IMR-90 (cell line): ENCODE results near the gene FOXO6. TPM values are rescaled to one million over a fixed set of nuclear protein-coding genes. Genes with fewer than 3 reads are reported as not detected.

Experiments used
- ATAC-seq: fragments of 200-7000 bp; cut with Tn5 transposase; 2 replicates; pipeline ENCODE4 v1.9.1; 2020; ENCODE audit warnings: low read depth, mild to moderate bottlenecking, moderate library complexity
- BruUV-seq: library from RNA; stranded (reverse); fragments of 400-500 nt; replicated peaks from 2 replicates; lab custom pipeline; 2021; lab: Mats Ljungman, UMichigan
- CTCF ChIA-PET: fragments of 300-600 bp; formaldehyde crosslinking; extraction: SDS; loops from one replicate; lab custom pipeline; 2021; ENCODE audit warnings: antibody characterized with exemption; lab: Yijun Ruan, JAX
- POLR2A ChIA-PET: fragments of 300-600 bp; sonication (Branson Sonifier 250); formaldehyde crosslinking; loops from one replicate; lab custom pipeline; 2022; ENCODE audit warnings: antibody characterized with exemption; ENCODE audit not compliant: unreplicated experiment; lab: Charles Lee
- DNase-seq: peaks from one replicate; pipeline ENCODE4 v3.0.0; 2013
- H2AFZ ChIP-seq: replicated peaks from 2 replicates; pipeline ENCODE3; 2013; ENCODE audit warnings: low read length, mild to moderate bottlenecking; ENCODE audit not compliant: poor library complexity
- H2AK5ac ChIP-seq: 2 replicates; pipeline ENCODE4 v1.6.1; 2013; ENCODE audit warnings: low read depth, low read length, inconsistent platforms
- H2AK9ac ChIP-seq: replicated peaks from 2 replicates; pipeline ENCODE3; 2013; ENCODE audit warnings: mild to moderate bottlenecking, low read depth, low read length, moderate library complexity; ENCODE audit not compliant: poor library complexity
- H2BK120ac ChIP-seq: 2 replicates; pipeline ENCODE4 v1.6.1; 2013; ENCODE audit warnings: low read depth, low read length, inconsistent platforms
- H2BK15ac ChIP-seq: 3 replicates; pipeline ENCODE4 v1.6.1; 2013; ENCODE audit warnings: low read depth, low read length, inconsistent platforms
- H2BK20ac ChIP-seq: 2 replicates; pipeline ENCODE4 v1.6.1; 2013; ENCODE audit warnings: low read depth, mild to moderate bottlenecking, inconsistent platforms, low read length, moderate library complexity
- H2BK5ac ChIP-seq: 2 replicates; pipeline ENCODE4 v1.6.1; 2013; ENCODE audit warnings: mild to moderate bottlenecking, low read depth, low read length, inconsistent platforms; ENCODE audit not compliant: poor library complexity, severe bottlenecking
- H3K14ac ChIP-seq: replicated peaks from 2 replicates; pipeline ENCODE4 v1.6.1; 2013; ENCODE audit warnings: low read depth, low read length, inconsistent platforms
- H3K18ac ChIP-seq: 2 replicates; pipeline ENCODE4 v1.6.1; 2013; ENCODE audit warnings: low read depth, low read length, control low read depth
- H3K23ac ChIP-seq: 2 replicates; pipeline ENCODE4 v1.6.1; 2013; ENCODE audit warnings: low read depth, low read length, inconsistent platforms
- H3K27ac ChIP-seq: 2 replicates; pipeline ENCODE4 v1.5.1; 2013; ENCODE audit warnings: mild to moderate bottlenecking, control low read depth, low read length; ENCODE audit not compliant: insufficient read depth
- H3K27me3 ChIP-seq: 2 replicates; pipeline ENCODE4 v1.6.1; 2013; ENCODE audit warnings: low read length; ENCODE audit not compliant: control insufficient read depth, insufficient read depth
- H3K36me3 ChIP-seq: 2 replicates; pipeline ENCODE4 v1.6.1; 2013; ENCODE audit warnings: low read length, mixed read lengths; ENCODE audit not compliant: control insufficient read depth, insufficient read depth
- H3K4ac ChIP-seq: 2 replicates; pipeline ENCODE4 v1.6.1; 2013; ENCODE audit warnings: low read depth, low read length, inconsistent platforms
- H3K4me1 ChIP-seq: 2 replicates; pipeline ENCODE4 v1.6.1; 2013; ENCODE audit warnings: low read length, mixed read lengths; ENCODE audit not compliant: control insufficient read depth, insufficient read depth
- H3K4me2 ChIP-seq: 2 replicates; pipeline ENCODE4 v1.6.1; 2013; ENCODE audit warnings: low read depth, mild to moderate bottlenecking, control low read depth, low read length, moderate library complexity
- H3K4me3 ChIP-seq: 2 replicates; pipeline ENCODE4 v1.5.1; 2013; ENCODE audit warnings: low read depth, mild to moderate bottlenecking, control low read depth, low read length, moderate library complexity; ENCODE audit not compliant: insufficient read depth
- H3K56ac ChIP-seq: 2 replicates; pipeline ENCODE4 v1.6.1; 2013; ENCODE audit warnings: low read length, inconsistent platforms; ENCODE audit not compliant: insufficient read depth; ENCODE audit errors: extremely low read depth
- H3K79me1 ChIP-seq, 2 experiments: 2 replicates each; pipeline ENCODE4 v1.6.1; 2013; ENCODE audit warnings: low read length in 2 of 2, inconsistent platforms in 1 of 2, low read depth in 1 of 2
- H3K9ac ChIP-seq: 2 replicates; pipeline ENCODE4 v1.6.1; 2013; ENCODE audit warnings: low read depth, low read length, control low read depth
- H3K9me1 ChIP-seq: 2 replicates; pipeline ENCODE4 v1.6.1; 2013; ENCODE audit warnings: low read length, inconsistent platforms; ENCODE audit not compliant: insufficient read depth
- H3K9me3 ChIP-seq: 2 replicates; pipeline ENCODE4 v1.6.1; 2013; ENCODE audit warnings: low read length; ENCODE audit not compliant: control insufficient read depth, insufficient read depth
- H4K20me1 ChIP-seq: 2 replicates; pipeline ENCODE4 v1.6.1; 2013; ENCODE audit warnings: low read length, inconsistent platforms; ENCODE audit not compliant: insufficient read depth
- H4K5ac ChIP-seq: 2 replicates; pipeline ENCODE4 v1.6.1; 2013; ENCODE audit warnings: mild to moderate bottlenecking, low read depth, low read length, control low read depth
- H4K8ac ChIP-seq, 2 experiments: 2 replicates each; pipeline ENCODE4 v1.6.1; 2013; ENCODE audit warnings: low read depth in 2 of 2, low read length in 2 of 2, control low read depth in 1 of 2, inconsistent platforms in 1 of 2
- H4K91ac ChIP-seq: 2 replicates; pipeline ENCODE4 v1.6.1; 2013; ENCODE audit warnings: low read depth, low read length, inconsistent platforms; ENCODE audit not compliant: insufficient read depth
- BHLHE40 ChIP-seq: fragments of 150-350 bp; IDR thresholded peaks from 2 replicates; pipeline ENCODE4 v1.6.1; 2016; ENCODE audit warnings: mild to moderate bottlenecking, low read depth, low read length
- SMC3 ChIP-seq: fragments of 150-350 bp; IDR thresholded peaks from 2 replicates; pipeline ENCODE4 v1.6.1; 2016; ENCODE audit warnings: low read depth, mild to moderate bottlenecking, antibody characterized with exemption, low read length, moderate library complexity
- WGBS, 2 experiments: methylation state at CpG; one replicate each; pipeline versions ENCODE4 v1.1.5 to v1.1.7; 2013; ENCODE audit warnings: missing lambda C conversion rate in 2 of 2; ENCODE audit not compliant: insufficient read length in 1 of 2; ENCODE audit errors: extremely low coverage in 2 of 2; 5-methylcytosine and 5-hydroxymethylcytosine counted together
- dilution Hi-C: fragments of 300-500 bp; cut with HindIII; formaldehyde crosslinking; loops from one replicate; pipeline ENCODE4 v1.14.3; 2018; ENCODE audit warnings: low sequenced_read_pairs; ENCODE audit not compliant: unreplicated experiment
- in situ Hi-C: fragments of 300-500 bp; cut with MboI; formaldehyde crosslinking; loops from 3 replicates; pipeline ENCODE4 v1.14.3; 2019; ENCODE audit warnings: low sequenced_read_pairs, inconsistent platforms, mixed read lengths
- intact Hi-C: fragments of 100-400 bp; cut with micrococcal nuclease; formaldehyde crosslinking; loops from 2 replicates; pipeline ENCODE4 v1.10.0; 2022
- polyA plus RNA-seq, 3 experiments: library from polyadenylated mRNA; depleted of rRNA; stranded (reverse); fragments of >200 nt; gene quantifications; 2 replicates each; pipeline ENCODE4 v1.2.3, GENCODE V29; 2012; ENCODE audit warnings: low replicate concordance in 1 of 3
- total RNA-seq: library from RNA; depleted of rRNA; stranded (reverse); fragments of >200 nt; gene quantifications from 2 replicates; pipeline ENCODE4 v1.2.3, GENCODE V29; 2012
- TF ChIP-seq, protein P1 (sequence below): fragments of 150-350 bp; IDR thresholded peaks from 2 replicates; pipeline ENCODE4 v1.6.1; 2017; ENCODE audit warnings: mild to moderate bottlenecking, antibody characterized with exemption, low read length, low read depth

The FOXO6 gene
- total and polyA plus RNA-seq, 2 of the 4 experiments (the other 2 are of a cell fraction) = not detected

GRCh38 chr1:41368801-41369200 lies 7.6 kb downstream of the FOXO6 start:
- POLR2A ChIA-PET = no interaction called here
- H3K9ac ChIP-seq = no peak overlapping the region
- no peak overlapping the region for H3K4me2 ChIP-seq
- no peak overlapping the region for H2BK20ac ChIP-seq
- no peak overlapping the region for H2BK5ac ChIP-seq
- no peaks in the 10 kb centered on the region; the same call in 1 of the 2 replicates for H3K4me1 ChIP-seq
- ATAC-seq (no peak), DNase-seq (no peak)
- H3K9me1 ChIP-seq = no peaks in the 10 kb centered on the region
- H3K4ac ChIP-seq = no peak overlapping the region
- no peaks in the 10 kb centered on the region for H3K36me3 ChIP-seq
- H2BK120ac ChIP-seq = no peak overlapping the region
- H2AK9ac ChIP-seq = no peak overlapping the region
- in situ Hi-C loops = no loop called here
- H3K23ac ChIP-seq = no peak overlapping the region
- no peak overlapping the region for H3K4me3 ChIP-seq
- H3K18ac ChIP-seq = no peak overlapping the region
- H4K8ac ChIP-seq = no peak overlapping the region
- no peak overlapping the region for H3K14ac ChIP-seq
- CTCF ChIA-PET = no interaction called here
- no peak overlapping the region for H3K27ac ChIP-seq
- H4K5ac ChIP-seq = no peak overlapping the region
- dilution Hi-C loops = no loop called here
- H3K56ac ChIP-seq = no peak overlapping the region
- no peaks in the 10 kb centered on the region for H3K9me3 ChIP-seq
- 59% methylated on average over 7 of the region's 7 CpGs; no CpG with 5 or more reads in 1 of the 2 experiments for WGBS, 2 experiments
- H3K79me1 ChIP-seq = no peaks in the 10 kb centered on the region
- H3K27me3 ChIP-seq = peaks cover 69% of the 10 kb centered on the region
- TF ChIP-seq SMC3 (no peak), BHLHE40 (no peak)
- TF ChIP-seq, protein P1, sequence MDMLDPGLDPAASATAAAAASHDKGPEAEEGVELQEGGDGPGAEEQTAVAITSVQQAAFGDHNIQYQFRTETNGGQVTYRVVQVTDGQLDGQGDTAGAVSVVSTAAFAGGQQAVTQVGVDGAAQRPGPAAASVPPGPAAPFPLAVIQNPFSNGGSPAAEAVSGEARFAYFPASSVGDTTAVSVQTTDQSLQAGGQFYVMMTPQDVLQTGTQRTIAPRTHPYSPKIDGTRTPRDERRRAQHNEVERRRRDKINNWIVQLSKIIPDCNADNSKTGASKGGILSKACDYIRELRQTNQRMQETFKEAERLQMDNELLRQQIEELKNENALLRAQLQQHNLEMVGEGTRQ = no peak
- H4K91ac ChIP-seq = no peak overlapping the region
- no peak overlapping the region for H2AFZ ChIP-seq
- intact Hi-C loops = no loop called here
- BruUV-seq = no TSS peak
- H2AK5ac ChIP-seq = no peak overlapping the region
- H2BK15ac ChIP-seq = no peak overlapping the region
- H4K20me1 ChIP-seq = no peaks in the 10 kb centered on the region
